Activated T-cell treated with anti-CD3 and anti-CD28 coated beads, Interleukin-2, amount 50 U/mL, for 1 hour (primary cell): ENCODE measurements around the gene SLC22A12.

Experiments
- DNase-seq: peaks from one replicate; pipeline ENCODE4 v3.0.0-alpha.2; 2020

Gene SLC22A12

DNA sequence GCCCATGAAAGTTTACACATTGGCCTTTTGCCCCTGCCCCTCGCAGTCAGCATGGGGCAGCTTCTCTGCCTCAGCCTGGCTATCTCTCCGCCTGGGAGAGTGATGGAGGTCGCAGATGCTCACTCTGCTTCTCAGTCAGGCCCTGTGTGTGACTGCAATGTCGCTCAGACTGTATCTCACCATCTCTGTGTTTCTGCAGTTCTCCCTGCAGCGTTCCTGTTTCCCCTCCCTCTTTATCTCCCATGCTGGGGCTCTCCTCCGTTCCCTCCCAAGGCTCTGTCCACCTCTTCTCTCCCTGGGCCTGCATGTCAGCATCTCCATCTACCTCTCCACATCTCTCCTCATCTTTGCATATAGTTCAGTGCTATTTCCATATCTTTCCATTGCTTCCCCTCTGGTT lies 38.1 kb downstream of the SLC22A12 start:
- no peak for DNase-seq

GRCh38 chr11:64629796-64630562 lies 39.0 kb downstream of the SLC22A12 start:
- DNase-seq: no peak

DNA sequence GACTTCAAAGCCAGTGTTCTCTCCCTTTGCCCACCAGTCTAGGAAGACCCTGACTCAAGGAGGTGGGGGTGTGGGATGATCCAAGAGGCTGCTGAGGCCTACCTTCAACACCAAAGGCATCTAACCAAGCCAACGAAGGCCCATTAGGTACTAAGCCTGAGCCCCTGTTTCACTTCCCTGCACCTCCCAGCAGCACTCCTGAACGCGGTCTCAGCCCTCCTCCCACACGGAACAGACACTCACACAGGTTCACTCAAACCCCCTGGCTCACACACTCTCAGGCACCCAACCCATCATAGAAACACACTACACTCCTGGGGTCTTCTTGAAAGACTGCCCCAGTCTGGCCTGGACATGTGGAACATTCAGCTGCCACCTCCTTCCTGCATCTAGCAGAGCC lies 40.7 kb downstream of the SLC22A12 start:
- no peak for DNase-seq

DNA sequence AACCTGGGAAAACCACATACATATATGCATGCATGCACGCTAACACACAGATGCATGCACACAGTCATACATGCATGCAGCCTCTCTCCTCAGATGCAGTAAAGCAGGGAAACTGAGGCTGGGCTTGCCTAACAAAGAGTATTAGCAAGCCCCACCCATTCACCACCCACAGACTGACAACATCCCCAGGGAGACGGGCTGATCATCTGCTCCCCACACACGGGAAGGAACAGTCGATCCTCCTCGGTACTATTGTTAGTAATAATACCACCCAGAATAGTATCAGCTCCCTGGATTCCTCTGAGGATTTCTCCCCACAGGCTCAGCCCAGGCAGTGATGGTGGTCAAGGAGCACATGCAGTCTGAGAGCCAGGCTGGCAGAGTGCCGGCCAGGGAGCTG lies 41.2 kb downstream of the SLC22A12 start:
- DNase-seq: no peak

DNA sequence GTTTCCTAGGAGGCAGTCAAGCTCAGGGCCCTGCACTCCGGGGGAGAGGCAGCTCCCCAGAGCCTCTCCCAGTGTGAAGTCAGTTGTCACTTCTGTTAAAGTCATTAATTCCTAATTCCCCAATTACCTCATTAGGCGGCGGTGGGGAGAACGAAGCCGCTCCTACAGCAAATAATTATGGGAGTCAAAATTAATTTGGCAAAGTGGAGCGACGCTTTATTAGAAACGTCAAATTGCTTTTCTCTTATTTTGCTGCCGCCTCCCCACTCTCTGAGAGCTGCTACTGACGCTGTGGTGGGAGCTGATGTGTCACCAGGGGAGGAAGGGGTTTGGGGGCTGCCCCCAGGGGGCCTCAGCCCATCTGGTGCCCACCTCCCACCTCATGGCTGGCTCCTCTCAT lies 41.6 kb downstream of the SLC22A12 start:
- no peak for DNase-seq

DNA sequence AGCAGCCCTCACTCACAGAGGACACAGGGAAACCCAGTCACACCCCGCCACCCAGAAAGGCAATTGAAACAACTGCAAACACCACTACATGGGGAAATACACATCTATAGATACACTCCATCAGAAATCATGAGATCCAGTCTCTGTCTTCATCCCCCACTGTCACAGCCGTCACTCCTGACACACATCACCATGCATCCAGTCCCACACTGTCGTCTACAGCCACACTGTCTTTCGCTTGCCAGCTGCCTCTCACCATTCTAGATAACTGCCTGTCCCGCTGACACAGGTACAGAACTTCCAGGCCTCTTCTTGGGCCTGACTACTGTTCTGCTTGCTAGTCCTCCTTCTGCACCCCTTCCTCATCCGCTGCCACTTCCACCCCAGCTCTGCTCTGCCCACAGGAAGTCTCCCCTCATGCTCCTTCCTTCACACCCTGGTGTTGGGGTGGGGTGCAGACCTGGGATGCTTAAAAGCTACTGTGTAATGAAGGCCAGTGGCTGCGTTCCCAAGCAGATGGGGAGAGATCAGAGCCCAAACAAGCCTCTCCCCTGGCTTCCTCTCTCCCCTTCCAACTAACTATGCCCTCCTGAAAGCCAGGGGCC lies 42.6 kb downstream of the SLC22A12 start:
- no peak for DNase-seq

GRCh38 chr11:64637334-64638017 lies 46.5 kb downstream of the SLC22A12 start:
- no peak for DNase-seq

DNA sequence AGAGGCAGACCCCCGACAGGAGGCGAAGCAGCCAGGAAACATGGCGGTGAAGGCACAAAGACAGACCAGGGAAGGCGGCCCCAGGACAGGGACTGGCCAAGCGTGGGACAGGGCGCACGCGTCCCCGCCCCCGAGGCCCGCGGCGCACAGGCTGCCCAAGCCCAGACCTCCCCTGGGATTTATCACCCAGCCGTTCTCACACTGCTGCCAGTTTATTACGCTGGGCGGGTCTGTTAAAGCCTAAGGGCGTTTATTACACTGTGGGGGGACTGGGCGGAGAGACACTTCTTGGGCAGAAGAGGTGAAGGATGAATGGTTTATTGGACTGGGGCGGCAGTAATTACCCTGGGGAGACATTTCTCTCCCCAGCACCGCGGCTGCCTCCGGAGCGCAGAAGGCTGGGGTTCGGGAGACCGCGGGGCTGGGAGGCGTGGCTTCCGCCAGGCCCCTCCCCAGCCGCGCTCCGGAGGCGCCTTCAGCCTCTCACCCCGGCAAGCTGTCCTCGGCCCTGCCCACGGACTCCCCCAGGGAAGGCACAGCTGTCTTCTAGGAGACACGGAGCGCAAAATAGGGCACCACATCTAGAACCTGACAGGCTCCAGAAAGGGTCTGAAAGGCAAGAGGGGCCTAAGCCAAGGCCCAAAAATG lies 47.1 kb downstream of the SLC22A12 start:
- DNase-seq: no peak

DNA sequence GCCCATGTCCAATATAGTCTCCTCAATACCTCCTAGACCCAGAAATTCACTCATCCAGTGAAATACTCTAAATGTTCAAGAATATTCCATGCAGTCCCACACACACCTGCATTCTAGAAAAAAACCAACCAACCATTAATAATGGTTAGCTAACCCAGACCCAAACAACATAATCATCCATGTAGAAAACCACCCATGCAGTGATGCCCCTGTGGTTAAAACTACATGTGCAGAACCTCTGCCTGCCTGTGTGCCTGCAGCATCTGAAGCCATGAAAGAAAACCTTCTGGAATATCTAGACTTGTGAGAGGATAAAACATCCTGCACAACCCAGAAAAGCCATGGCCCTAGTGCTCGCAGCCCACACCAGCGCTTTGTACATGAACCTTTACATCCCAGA lies 47.8 kb downstream of the SLC22A12 start:
- no peak for DNase-seq

DNA sequence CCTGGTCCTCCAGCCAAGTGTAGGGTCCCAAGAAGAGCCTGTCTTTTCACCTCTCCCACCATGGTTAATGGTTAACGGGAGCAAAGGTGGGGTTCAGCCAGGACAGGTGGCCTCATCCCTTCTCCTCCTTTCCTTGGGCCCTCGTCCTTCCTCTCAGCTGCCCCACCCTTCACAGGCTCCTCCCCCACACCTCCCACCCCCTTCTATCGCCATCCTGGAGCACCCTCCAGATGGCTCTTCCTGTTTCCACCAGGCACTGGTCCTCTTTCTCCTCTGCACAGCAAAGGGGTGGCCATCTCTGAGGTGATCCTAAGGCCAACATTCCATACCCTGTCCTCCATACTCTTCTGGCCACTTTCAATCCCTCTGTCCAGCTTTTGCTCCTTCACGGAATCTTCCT lies 48.9 kb downstream of the SLC22A12 start:
- DNase-seq: no peak

DNA sequence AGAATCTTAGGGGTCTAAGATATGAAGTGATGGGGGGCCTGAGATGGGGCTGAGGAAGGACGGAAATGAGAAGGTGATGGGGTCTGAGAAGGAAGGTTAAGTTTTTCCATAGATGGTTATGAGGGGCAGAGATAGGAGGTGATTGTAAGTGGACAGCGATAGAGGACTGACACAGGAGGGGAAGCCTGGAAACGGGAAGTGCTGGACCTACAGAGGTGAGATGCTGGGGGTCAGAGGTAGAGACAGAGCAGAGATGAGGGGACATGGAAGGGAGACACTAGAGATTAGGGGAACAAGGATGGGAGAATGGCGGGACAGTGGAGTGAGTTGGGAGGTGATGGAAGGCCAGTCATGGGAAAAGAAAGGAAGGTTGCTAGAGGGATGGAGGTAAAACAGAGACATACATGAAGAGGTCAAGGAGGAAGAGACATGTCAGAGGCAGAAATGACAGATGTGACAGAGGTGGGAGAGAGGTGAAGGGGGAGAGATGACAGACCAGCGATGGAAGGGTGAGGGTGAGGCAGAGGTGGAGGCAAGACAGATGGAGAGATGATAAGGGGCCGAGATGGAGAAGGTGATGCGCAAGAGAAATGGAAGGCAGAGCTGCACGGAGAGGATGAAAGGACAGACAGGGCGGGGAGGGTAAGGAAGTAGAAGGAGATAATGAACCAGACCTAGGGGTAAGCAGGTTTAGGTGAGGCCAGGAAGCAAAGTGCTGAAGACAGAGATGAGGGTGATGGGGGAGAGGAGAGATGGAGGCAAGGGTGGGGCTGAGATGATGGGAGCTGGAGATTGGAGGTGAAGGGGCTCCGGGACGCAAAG lies 50.8 kb downstream of the SLC22A12 start:
- DNase-seq: no peak

DNA sequence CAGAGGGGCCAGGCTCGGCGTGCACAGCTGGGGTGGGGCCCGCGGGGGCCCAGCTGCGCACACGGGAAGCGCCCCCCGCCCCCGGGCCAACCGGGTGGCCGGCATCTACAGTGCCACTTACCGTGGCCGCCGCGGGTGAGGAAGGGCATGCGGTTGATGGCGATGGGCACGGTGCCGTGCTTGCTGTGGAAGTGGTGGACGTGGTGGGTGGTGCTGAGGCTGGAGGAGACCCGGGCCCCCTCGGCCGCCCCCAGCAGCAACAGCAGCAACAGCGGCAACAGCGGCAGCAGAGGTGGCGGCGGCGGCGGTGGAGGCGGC lies 51.4 kb downstream of the SLC22A12 start:
- no peak for DNase-seq

- no peak for DNase-seq
These were observed 51.8 kb downstream of the SLC22A12 start for GRCh38 chr11:64642871-64643255.

DNA sequence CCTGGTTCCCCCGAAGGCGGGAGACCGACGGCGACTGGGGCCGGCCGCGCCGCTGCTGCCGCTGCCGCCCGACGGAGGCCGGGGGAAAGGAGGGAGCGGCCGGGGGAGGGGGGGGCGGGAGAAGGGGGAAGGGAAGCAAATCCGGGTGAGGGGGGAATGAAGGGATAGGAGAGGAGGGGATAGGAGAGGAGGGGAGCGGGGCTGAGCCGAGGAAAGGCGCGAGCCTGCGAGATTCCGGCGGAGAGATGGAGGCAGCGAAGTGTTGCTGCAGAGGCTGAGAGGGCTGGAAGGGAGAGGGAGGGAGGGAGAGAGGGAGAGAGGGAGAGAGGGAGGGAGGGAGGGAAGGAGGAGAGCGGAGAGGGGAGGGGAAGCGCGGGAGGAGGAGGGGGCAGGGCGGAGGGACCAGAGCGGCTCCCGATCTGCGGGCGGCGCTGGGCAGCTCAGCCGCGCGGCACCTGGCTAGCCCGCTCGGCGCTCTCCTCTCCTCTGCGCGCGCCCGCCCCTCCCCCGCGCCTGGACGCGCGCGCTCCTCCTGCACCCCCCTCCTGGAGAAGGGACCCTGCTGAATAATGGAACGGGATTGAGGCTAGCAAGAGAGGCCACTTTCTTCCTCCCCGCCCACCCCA lies 52.3 kb downstream of the SLC22A12 start:
- DNase-seq: no peak

- no peak for DNase-seq
These were observed 53.1 kb downstream of the SLC22A12 start for GRCh38 chr11:64643920-64644646.

- DNase-seq: no peak
These were observed 53.7 kb downstream of the SLC22A12 start for GRCh38 chr11:64644647-64645275.

DNA sequence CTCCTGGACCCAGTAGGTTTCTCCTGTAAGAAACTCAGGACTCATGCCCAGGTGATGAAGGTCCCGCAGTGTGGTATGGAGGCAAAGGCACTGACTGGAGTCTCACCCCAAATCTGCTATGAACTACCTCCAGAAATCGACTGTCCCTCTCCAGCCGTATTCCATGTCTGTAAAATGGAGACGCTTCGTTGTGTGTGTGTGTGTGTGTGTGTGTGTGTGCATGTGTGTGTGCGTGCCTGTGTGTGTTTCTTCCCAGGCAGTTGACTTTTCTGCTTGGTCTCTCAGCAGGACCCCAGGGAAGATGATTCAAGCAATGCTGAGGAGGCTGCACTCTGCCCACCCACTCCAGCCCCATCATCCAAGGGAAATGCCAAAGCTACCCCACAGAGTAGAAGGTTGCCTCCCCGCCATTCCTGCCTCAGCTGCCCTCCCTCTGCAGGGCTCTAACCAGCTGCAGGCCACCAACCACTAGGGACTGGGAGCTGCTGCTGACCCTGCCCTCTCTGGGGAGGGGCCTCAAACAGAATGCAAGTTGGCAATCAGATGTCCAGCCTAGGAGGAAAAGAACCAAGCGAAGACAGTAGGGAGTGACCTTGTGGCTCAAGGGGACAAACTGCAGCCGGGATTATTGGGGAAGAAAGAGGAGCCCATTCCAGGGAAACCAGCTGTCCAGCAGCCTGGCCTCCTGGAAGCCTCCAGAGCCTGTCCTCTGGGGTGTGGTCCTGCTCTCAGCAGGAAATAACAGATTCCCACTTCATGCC lies 56.2 kb downstream of the SLC22A12 start:
- no peak for DNase-seq

GRCh38 chr11:64648551-64648950 lies 57.5 kb downstream of the SLC22A12 start:
- no peak for DNase-seq

GRCh38 chr11:64649291-64649697 lies 58.3 kb downstream of the SLC22A12 start:
- DNase-seq: no peak

DNA sequence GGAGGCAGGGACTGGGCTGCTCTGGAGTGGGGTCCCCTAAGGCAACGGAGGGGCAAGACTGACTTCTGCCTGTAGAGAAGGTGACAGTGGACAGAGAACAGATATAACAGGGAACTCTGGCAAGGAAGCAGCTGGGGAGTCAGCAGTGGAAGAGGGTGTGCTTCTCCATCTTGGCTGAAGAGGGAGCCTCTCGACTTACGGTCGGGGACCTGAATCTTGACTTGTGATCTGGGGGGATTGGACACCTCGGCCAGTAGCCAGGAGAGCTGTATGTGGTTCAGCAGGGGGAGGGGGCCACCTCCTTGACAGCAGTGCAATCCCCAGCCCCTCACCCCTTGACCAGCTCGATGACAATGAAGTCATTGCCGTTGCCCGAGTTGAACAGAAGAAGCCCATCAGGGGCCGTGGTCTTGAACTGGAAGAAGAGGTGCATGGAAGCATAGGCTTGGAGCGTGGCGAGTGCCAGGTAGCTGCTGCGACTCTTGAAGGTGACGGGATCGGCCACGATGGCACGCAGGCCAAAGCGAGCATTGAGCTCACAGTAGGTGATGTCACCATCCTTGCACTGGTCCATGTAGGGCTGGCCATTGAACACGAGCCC lies 60.0 kb downstream of the SLC22A12 start:
- DNase-seq: no peak
